CD14-positive monocyte (primary cell): ENCODE data around the gene NPIPA3. TPM values are rescaled to one million over a fixed set of nuclear protein-coding genes. Genes with fewer than 3 reads are reported as not detected.
"Not testable (repeated sequence)": the region's sequence is repeated elsewhere in the genome, so short reads cannot be mapped to it uniquely, and the experiment has no call there.

Experiments used
- DNase-seq, 3 donors: peaks; one replicate each; pipeline ENCODE4 v3.0.0-alpha.2; 2011 to 2022
- H2AFZ ChIP-seq: 2 replicates; pipeline ENCODE4 v1.6.0; 2012; ENCODE audit warnings: mild to moderate bottlenecking, low read depth, low read length, inconsistent platforms; ENCODE audit not compliant: insufficient read depth, poor library complexity, severe bottlenecking
- H3K27ac ChIP-seq, 2 donors: 1 replicate in 1 of 2; 2 replicates in 1 of 2; pipeline ENCODE4 v1.5.1; 2012 to 2013; ENCODE audit warnings: low read length in 2 of 2, control low read depth in 1 of 2, inconsistent platforms in 1 of 2, low read depth in 1 of 2, mild to moderate bottlenecking in 1 of 2
- H3K27me3 ChIP-seq, 2 donors: one replicate each; pipeline versions ENCODE4 v1.6.0 to v1.6.1; 2011 to 2013; ENCODE audit warnings: low read length in 2 of 2; ENCODE audit not compliant: control insufficient read depth in 2 of 2, insufficient read depth in 2 of 2
- H3K36me3 ChIP-seq, 2 donors: replicated peaks in 1 of 2; 1 replicate in 1 of 2; 2 replicates in 1 of 2; pipeline versions ENCODE4 v1.5.1 to v1.6.1; 2012 to 2013; ENCODE audit warnings: low read length in 2 of 2, control low read depth in 1 of 2, inconsistent platforms in 1 of 2, mild to moderate bottlenecking in 1 of 2; ENCODE audit not compliant: insufficient read depth in 2 of 2, control insufficient read depth in 1 of 2
- H3K4me1 ChIP-seq, 2 donors: 1 replicate in 1 of 2; 2 replicates in 1 of 2; pipeline versions ENCODE4 v1.5.1 to v1.6.1; 2012 to 2013; ENCODE audit warnings: low read length in 2 of 2, control low read depth in 1 of 2, inconsistent platforms in 1 of 2, mild to moderate bottlenecking in 1 of 2, moderate library complexity in 1 of 2; ENCODE audit not compliant: insufficient read depth in 2 of 2, control insufficient read depth in 1 of 2
- H3K4me2 ChIP-seq: replicated peaks from 2 replicates; pipeline ENCODE3; 2012; ENCODE audit warnings: low read length, moderate library complexity, mild to moderate bottlenecking; ENCODE audit not compliant: poor library complexity, severe bottlenecking; ENCODE audit errors: extremely low read depth
- H3K4me3 ChIP-seq, 3 experiments: fragments of 200-600 bp in 1 of 3; sonication (generic) in 1 of 3; replicated peaks in 1 of 3; 1 replicate in 2 of 3; 2 replicates in 1 of 3; pipeline ENCODE4 v1.5.1; 2011 to 2013; ENCODE audit warnings: low read length in 3 of 3, mild to moderate bottlenecking in 3 of 3, control low read depth in 2 of 3, low read depth in 2 of 3, inconsistent platforms in 1 of 3, moderate library complexity in 1 of 3
- H3K79me2 ChIP-seq: 2 replicates; pipeline ENCODE4 v1.6.0; 2012; ENCODE audit warnings: mild to moderate bottlenecking, control low read depth, inconsistent platforms, low read length, moderate library complexity; ENCODE audit not compliant: insufficient read depth
- H3K9ac ChIP-seq: 2 replicates; pipeline ENCODE4 v1.6.0; 2017; ENCODE audit warnings: low read length, mild to moderate bottlenecking; ENCODE audit not compliant: insufficient read depth, poor library complexity, severe bottlenecking
- H3K9me3 ChIP-seq, 2 donors: replicated peaks in 1 of 2; 1 replicate in 1 of 2; 2 replicates in 1 of 2; pipeline versions ENCODE4 v1.5.1 to v1.6.1; 2012 to 2013; ENCODE audit warnings: low read length in 2 of 2, control low read depth in 1 of 2; ENCODE audit not compliant: control insufficient read depth in 1 of 2, insufficient read depth in 1 of 2
- H4K20me1 ChIP-seq: 2 replicates; pipeline ENCODE4 v1.6.0; 2012; ENCODE audit warnings: mild to moderate bottlenecking, low read length, control low read depth, moderate library complexity; ENCODE audit not compliant: insufficient read depth
- H3K27ac Mint-ChIP-seq, 7 donors: one replicate each; pipeline ENCODE4 v1.8.0; 2020; ENCODE audit warnings: mild to moderate bottlenecking in 7 of 7, mixed read lengths in 7 of 7, moderate library complexity in 6 of 7, inconsistent platforms in 2 of 7
- H3K27me3 Mint-ChIP-seq, 3 donors: one replicate each; pipeline ENCODE4 v1.8.0; 2021 to 2022; ENCODE audit warnings: low read depth in 3 of 3, mild to moderate bottlenecking in 3 of 3, mixed read lengths in 3 of 3, moderate library complexity in 3 of 3, inconsistent platforms in 1 of 3
- H3K36me3 Mint-ChIP-seq, 2 donors: one replicate each; pipeline ENCODE4 v1.8.0; 2020; ENCODE audit warnings: mixed read lengths in 2 of 2, inconsistent platforms in 1 of 2, mild to moderate bottlenecking in 1 of 2
- H3K4me1 Mint-ChIP-seq: one replicate; pipeline ENCODE4 v1.8.0; 2020; ENCODE audit warnings: mild to moderate bottlenecking, mixed read lengths
- H3K4me3 Mint-ChIP-seq, 2 donors: one replicate each; pipeline ENCODE4 v1.8.0; 2020; ENCODE audit warnings: mild to moderate bottlenecking in 2 of 2, mixed read lengths in 2 of 2, moderate library complexity in 1 of 2
- H3K9me3 Mint-ChIP-seq, 7 donors: one replicate each; pipeline ENCODE4 v1.8.0; 2020 to 2022; ENCODE audit warnings: mixed read lengths in 7 of 7, mild to moderate bottlenecking in 6 of 7, moderate library complexity in 6 of 7, inconsistent platforms in 2 of 7
- WGBS: methylation state at CpG from one replicate; pipeline ENCODE4 v1.1.5; 2013; ENCODE audit warnings: missing lambda C conversion rate; ENCODE audit not compliant: insufficient coverage; 5-methylcytosine and 5-hydroxymethylcytosine counted together
- intact Hi-C, 2 donors: fragments of 100-400 bp; cut with micrococcal nuclease; formaldehyde crosslinking; loops; one replicate each; pipeline versions ENCODE4 v1.15.0 to v1.15.1; 2023
- polyA plus RNA-seq, 3 donors: library from polyadenylated mRNA; depleted of rRNA in 1 of 3; unstranded in 2 of 3; stranded (reverse) in 1 of 3; fragments of 300-500 nt in 2 of 3; fragments of >200 nt in 1 of 3; fragmentation: Illumina TruSeq in 2 of 3; gene quantifications; 1 replicate in 2 of 3; 2 replicates in 1 of 3; pipeline ENCODE4 v1.2.3, GENCODE V29; 2012 to 2021

Gene NPIPA3
- polyA plus RNA-seq, 3 donors: 1.4 TPM; not detected in 2

DNA sequence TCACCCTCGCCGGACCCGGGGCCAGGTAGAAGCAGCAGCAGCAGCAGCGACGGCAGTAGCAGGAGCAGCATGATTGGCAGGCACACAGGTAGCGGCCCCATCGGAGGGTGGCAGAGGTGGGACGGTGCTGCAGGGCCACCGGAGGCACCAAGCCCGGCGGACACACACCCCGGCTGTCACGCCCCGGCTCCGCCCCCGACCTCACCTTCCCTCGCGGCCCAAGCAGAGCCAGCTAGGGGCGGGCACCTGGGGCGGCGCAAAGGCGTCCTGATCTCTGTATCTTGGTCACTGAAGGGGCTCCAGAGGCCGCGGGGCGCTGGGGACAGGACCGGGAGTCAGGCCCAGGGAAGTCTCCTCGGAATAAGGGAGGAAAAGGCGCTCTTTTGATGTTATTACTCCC, 9.1 kb upstream of the NPIPA3 start, which contains the start of gene PLA2G10:
Gene PLA2G10, minus strand, starts transcription at position 180 of the 400 bp plus-strand sequence. Its CDS starts 79 bp downstream, at position 101.
- H3K27me3 ChIP-seq, H3K79me2 ChIP-seq, H3K9ac ChIP-seq, H3K4me1 ChIP-seq, H3K27ac Mint-ChIP-seq, H3K4me1 Mint-ChIP-seq, DNase-seq, H3K27ac ChIP-seq, H3K9me3 ChIP-seq, H3K27me3 Mint-ChIP-seq, H4K20me1 ChIP-seq, H3K4me3 ChIP-seq, H3K4me2 ChIP-seq, H2AFZ ChIP-seq, H3K36me3 ChIP-seq, H3K9me3 Mint-ChIP-seq, H3K36me3 Mint-ChIP-seq, H3K4me3 Mint-ChIP-seq, intact Hi-C loops: not testable (repeated sequence)
- no CpG with 5 or more reads among the region's 28 CpGs for WGBS

- H3K4me3 Mint-ChIP-seq, H3K9me3 Mint-ChIP-seq, H3K27me3 Mint-ChIP-seq, H4K20me1 ChIP-seq, DNase-seq, H3K4me2 ChIP-seq, H3K4me1 Mint-ChIP-seq, H3K9ac ChIP-seq, intact Hi-C loops, H3K9me3 ChIP-seq, H3K4me3 ChIP-seq, H3K36me3 ChIP-seq, H3K27me3 ChIP-seq, H3K36me3 Mint-ChIP-seq, H3K27ac ChIP-seq, H2AFZ ChIP-seq, H3K4me1 ChIP-seq, H3K27ac Mint-ChIP-seq, H3K79me2 ChIP-seq: not testable (repeated sequence)
- WGBS: no CpG with 5 or more reads among the region's 7 CpGs
Measured at GRCh38 chr16:14701859-14702258, 1.4 kb upstream of the NPIPA3 start.

DNA sequence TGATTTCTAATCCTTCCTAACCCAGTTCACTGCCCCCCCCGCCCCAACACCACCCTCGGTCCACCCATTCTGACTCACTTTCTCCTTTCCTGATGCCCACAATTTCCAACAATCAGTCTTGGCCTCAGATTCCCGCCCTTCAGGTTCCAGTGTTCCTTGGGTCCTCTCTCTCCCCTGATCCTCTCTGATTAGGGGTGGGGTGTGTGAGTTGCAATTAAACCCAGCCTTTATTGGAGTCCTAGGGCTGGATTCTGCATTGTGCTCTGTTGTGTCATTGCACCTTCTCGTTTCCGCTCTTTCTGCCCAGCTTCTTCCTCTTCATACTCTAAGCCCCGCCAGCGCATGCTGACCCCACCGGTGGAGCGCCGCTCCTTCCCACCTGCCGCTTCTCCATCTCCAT, 539 bp upstream of the NPIPA3 start:
- H3K79me2 ChIP-seq, H3K9me3 Mint-ChIP-seq, H3K36me3 Mint-ChIP-seq, H3K9me3 ChIP-seq, H3K9ac ChIP-seq, H3K4me1 ChIP-seq, intact Hi-C loops, H3K4me3 ChIP-seq, H3K36me3 ChIP-seq, H3K27me3 Mint-ChIP-seq, DNase-seq, H4K20me1 ChIP-seq, H3K27me3 ChIP-seq, H3K4me2 ChIP-seq, H3K4me1 Mint-ChIP-seq, H3K27ac ChIP-seq, H3K27ac Mint-ChIP-seq, H2AFZ ChIP-seq, H3K4me3 Mint-ChIP-seq: not testable (repeated sequence)
- no CpG with 5 or more reads among the region's 11 CpGs for WGBS

- H3K79me2 ChIP-seq, intact Hi-C loops, H2AFZ ChIP-seq, H3K4me3 ChIP-seq, H3K4me2 ChIP-seq, H3K9ac ChIP-seq, H3K4me3 Mint-ChIP-seq, H3K27me3 ChIP-seq, H3K27me3 Mint-ChIP-seq, H3K36me3 Mint-ChIP-seq, H3K9me3 Mint-ChIP-seq, H4K20me1 ChIP-seq, H3K27ac ChIP-seq, H3K27ac Mint-ChIP-seq, H3K4me1 Mint-ChIP-seq, DNase-seq, H3K36me3 ChIP-seq, H3K9me3 ChIP-seq, H3K4me1 ChIP-seq: not testable (repeated sequence)
- WGBS: no CpG with 5 or more reads among the region's 28 CpGs
Measured at GRCh38 chr16:14733233-14733632, 30.0 kb downstream of the NPIPA3 start.
